ENCODE data around the gene GPS1.
"Not testable (repeated sequence)": the region's sequence is repeated elsewhere in the genome, so short reads cannot be mapped to it uniquely, and the experiment has no call there.

The GPS1 gene

GRCh38 chr17:82029990-82030469 is 21.7 kb upstream of the GPS1 start:
- DNase-seq, result no peak

DNA sequence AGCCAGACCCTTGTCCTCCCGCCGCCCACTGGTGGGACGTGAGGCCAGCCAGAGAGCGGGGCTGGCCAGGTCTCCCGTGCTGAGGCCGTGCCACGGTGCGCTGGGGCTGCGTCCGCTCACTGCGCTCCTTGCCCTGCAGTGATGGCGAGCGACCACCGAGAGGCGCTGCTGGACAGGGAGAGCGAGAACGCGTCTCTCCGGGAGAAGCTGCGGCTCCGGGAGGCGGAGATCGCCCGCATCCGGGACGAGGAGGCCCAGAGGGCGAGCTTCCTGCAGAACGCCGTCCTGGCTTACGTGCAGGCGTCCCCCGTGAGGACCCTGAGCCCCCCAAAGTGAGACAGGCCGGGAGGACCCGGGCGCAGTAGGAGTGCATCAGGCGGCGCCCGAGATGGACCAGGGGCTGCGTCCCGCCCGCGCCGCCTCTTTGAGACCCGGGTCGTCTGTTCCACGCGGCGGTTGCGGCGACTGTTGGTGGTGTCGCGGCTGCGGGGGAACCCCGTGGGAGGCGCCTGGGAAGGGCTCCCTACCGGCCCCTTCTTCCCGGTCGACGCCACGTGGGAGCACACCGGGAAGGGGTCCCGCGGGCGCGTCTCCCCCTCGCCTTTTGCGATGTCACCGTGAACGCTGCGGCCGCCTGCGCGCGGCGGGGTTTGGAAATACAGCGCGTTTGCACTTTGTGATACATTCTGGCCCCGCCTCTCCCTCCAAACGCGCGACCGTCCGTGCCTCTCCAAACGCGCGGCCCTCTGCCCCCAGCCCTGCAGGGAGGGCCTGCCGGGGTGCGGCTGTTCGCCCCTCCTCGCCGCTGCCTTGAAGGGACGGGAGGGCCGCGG is 21.0 kb upstream of the GPS1 start:
- peak; percentile 78 for DNase-seq

- no peak for DNase-seq
Observed at GRCh38 chr17:82031303-82031884, 20.3 kb upstream of the GPS1 start, which contains the start of gene RAC3. Gene RAC3 (plus strand): TSS chr17:82031678. CDS start chr17:82031762, 84 bp downstream.

DNA sequence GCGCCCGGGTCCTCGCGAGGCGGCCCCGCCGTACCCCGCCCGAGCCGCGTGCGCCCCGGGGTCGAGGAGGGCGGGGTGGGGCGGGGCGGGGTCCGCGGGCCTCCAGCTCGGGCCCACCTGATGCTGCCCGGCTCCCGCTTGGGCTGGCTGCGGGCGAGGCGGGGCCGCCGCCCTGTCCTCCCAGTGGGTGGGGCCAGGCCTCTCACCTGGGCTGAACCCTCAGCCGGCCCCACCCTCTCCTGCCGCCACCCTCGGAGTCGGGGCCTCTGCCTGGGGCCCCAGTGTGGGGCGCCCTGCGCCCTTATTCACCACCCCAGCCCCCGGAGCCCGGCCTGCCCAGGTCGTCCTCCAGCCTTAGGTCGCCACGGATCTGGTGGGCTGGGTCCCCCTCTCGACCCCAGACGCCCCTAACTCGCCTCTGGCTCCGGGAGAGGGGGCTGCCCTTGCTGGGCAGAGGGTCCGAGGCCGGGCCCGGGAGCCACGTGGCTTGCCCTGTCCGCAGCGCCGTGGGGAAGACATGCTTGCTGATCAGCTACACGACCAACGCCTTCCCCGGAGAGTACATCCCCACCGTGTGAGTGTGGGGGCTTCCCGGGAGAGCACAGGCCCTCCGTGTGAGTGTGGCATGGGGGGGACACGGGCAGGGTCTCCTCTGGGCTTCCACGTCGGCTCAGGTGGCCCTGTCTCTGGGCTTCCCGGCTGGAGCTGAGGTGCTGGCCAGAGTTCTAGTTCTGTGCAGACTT is 19.6 kb upstream of the GPS1 start:
- no peak for DNase-seq

GRCh38 chr17:82033359-82034085 is 18.2 kb upstream of the GPS1 start:
- no peak for DNase-seq

GRCh38 chr17:82034371-82035011 is 17.2 kb upstream of the GPS1 start:
- no peak for DNase-seq

DNA sequence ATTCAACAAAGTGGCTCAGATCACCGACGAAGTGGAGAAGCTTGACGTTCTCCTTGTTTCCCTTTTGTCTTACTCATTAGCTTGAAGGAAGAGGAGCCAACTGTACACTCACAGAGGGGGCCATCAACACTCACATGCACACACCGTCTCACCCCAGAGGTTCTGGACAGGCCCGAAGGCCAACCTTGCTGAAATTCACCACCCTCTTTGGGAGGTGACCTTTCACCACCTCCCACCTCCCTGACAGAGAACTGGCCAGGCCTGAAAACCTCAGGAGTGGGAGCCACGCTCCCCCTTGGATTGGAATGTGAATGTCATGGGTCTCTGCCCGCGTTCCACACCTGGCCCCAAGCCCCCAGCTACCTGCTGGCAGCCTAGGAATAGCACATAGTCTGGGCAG is 16.2 kb upstream of the GPS1 start:
- no peak for DNase-seq

- DNase-seq, result no peak
Observed at GRCh38 chr17:82035956-82036633, 15.6 kb upstream of the GPS1 start.

DNA sequence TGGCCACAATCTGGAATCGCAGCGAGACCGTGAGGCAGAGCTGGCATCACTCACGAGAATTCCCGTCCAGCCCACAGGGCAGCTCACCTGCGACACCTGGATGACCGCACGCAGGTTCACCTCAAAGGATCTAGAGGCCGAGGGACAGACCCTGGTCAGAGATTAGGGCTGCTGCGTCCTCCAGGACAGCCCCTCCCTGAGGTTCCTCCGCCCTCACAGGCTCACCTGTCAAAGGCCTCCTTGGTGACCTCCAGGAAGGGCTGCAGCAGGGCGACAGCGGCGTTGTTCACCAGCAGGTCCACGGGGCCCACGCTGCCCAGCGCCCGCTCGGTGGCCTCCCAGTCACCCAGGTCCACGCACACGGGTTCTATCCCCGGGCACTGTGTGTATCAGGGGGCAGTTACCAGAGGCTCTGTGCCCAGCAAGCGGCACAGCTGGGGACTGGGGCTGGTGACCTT is 15.0 kb upstream of the GPS1 start:
- no peak for DNase-seq

- peak; percentile 88 to 89 for DNase-seq
Observed at GRCh38 chr17:82037092-82037888, 14.4 kb upstream of the GPS1 start, which contains the start of gene DCXR. Gene DCXR (minus strand): TSS chr17:82037697. CDS start chr17:82037682, 15 bp downstream.

GRCh38 chr17:82037889-82038195 is 13.9 kb upstream of the GPS1 start:
- DNase-seq, result no peak

GRCh38 chr17:82038796-82039409 is 12.8 kb upstream of the GPS1 start:
- DNase-seq, result not testable (repeated sequence)

GRCh38 chr17:82039695-82040299 is 11.9 kb upstream of the GPS1 start:
- no peak for DNase-seq

GRCh38 chr17:82041144-82041814 is 10.4 kb upstream of the GPS1 start:
- no peak for DNase-seq

- no peak for DNase-seq
Observed at GRCh38 chr17:82042649-82043048, 9.0 kb upstream of the GPS1 start.

DNA sequence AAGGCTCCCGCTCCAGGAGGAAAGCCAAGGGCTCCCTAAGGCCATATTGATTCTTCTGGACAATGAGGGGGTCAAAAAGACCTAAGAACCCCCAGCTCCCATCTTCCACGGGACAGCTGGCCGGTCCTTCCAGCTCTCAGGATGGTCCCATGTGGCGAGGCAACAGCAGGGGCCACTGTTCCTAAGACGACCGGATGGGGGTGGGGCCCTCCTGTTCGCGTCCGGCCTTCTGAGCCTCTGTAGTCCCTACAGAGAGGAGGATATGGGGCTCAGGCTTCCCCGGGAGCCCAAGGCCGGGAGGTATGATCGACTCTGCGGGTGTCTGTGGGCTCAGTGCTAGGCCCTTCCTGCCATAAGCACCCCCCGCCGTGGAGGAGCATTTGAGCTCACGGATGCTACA is 8.2 kb upstream of the GPS1 start:
- DNase-seq, result no peak

- no peak for DNase-seq
Observed at GRCh38 chr17:82045936-82046484, 5.7 kb upstream of the GPS1 start.

GRCh38 chr17:82046903-82047302 is 4.8 kb upstream of the GPS1 start:
- no peak for DNase-seq

DNA sequence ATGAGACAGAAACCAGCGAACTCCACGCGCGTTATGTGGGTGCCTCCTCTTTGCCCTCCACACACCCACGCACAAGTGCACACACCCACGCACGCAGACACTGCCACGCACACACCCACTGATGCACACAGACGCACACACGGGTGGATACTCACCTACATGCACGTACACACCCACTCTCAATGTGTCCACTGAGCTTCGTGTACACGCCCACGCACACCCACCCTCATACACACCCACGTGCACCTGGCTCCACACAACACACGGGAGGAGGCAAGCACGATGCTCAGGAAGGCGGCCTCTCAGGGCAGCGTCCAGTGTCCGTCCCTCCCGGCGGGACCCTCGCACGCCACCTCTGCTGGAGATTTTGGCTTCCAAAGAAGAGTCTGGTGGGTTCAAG is 4.3 kb upstream of the GPS1 start:
- DNase-seq, result no peak

All from activated CD4-positive, alpha-beta T cell treated with anti-CD3 and anti-CD28 coated beads, Interleukin-2, amount 50 U/mL, for 4 hours (primary cell).